22Rv1 (cell line): ENCODE data around the gene ACVRL1.

Experiments
- CTCF ChIP-seq: fragments of 450-650 bp; IDR thresholded peaks from 2 replicates; pipeline ENCODE4 v1.5.1; 2017; ENCODE audit warnings: mild to moderate bottlenecking
- ZFX ChIP-seq: fragments of 450-650 bp; IDR thresholded peaks from 2 replicates; pipeline ENCODE4 v1.6.1; 2017; ENCODE audit warnings: antibody characterized with exemption, borderline replicate concordance

DNA sequence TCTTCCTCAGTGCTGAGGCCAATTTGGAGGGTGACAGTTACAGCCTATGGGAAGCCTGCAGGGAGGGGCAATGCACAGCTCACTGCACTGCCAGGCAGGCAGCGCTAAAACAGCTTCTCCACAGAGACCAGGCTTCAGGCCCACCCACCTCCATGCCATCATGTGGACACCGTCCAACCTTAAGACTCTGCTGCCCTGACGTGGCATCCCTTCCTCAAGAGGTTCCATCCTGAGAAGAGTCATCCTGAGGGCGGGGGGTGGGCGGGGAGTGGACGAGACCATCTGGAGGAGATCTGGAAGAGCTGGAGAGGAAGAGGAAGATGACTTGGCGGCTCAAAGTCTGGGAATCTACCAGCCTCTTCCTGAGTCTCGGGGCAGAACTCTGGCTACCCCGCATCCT, 8.4 kb upstream of the ACVRL1 start:
- TF ChIP-seq CTCF (no peak), ZFX (no peak)
